Measurements from ENCODE around the gene RPS6KL1.

- TF ChIP-seq POLR2A (IDR thresholded peaks at IDR 0.05; ENCODE audit: low read length) (no peak), GATA1 (IDR thresholded peaks at IDR 0.05; ENCODE audit: low read depth, low read length) (no peak)
Observed at GRCh38 chr14:74921053-74921620, 1.9 kb downstream of the RPS6KL1 start.

All from erythroblast (primary cell).